Skeletal muscle satellite cell (primary cell): ENCODE data around the gene NTRK1.
A peak's percentile ranks its signal among the peaks of the same experiment; 100 is the strongest.

Experiments
- H3K27me3 ChIP-seq: 2 replicates; pipeline ENCODE4 v1.7.0; 2013; ENCODE audit warnings: low read length; ENCODE audit not compliant: control insufficient read depth, insufficient read depth
- H3K36me3 ChIP-seq: 2 replicates; pipeline ENCODE4 v1.7.0; 2013; ENCODE audit warnings: mild to moderate bottlenecking, control low read depth, low read length; ENCODE audit not compliant: insufficient read depth
- H3K4me1 ChIP-seq: 2 replicates; pipeline ENCODE4 v1.7.0; 2013; ENCODE audit warnings: low read length; ENCODE audit not compliant: control insufficient read depth, insufficient read depth
- H3K4me2 ChIP-seq: 2 replicates; pipeline ENCODE4 v1.7.0; 2013; ENCODE audit warnings: mild to moderate bottlenecking, low read length
- H3K4me3 ChIP-seq: 2 replicates; pipeline ENCODE4 v1.7.0; 2013; ENCODE audit warnings: low read length
- H3K9ac ChIP-seq: 2 replicates; pipeline ENCODE4 v1.7.0; 2013; ENCODE audit warnings: mild to moderate bottlenecking, low read depth, low read length, moderate library complexity
- H3K9me3 ChIP-seq: replicated peaks from 2 replicates; pipeline ENCODE4 v1.7.0; 2013; ENCODE audit warnings: mild to moderate bottlenecking, control low read depth, low read length

NTRK1 gene

GRCh38 chr1:156895455-156895812 is 34.8 kb downstream of the NTRK1 start:
- Histone ChIP-seq H3K27me3 (peaks cover 12% of the 10 kb centered on the region), H3K4me3 (no peak overlapping the region), H3K4me2 (no peak overlapping the region), H3K9ac (no peak overlapping the region), H3K9me3 (no peaks in the 10 kb centered on the region), H3K4me1 (peaks cover 37% of the 10 kb centered on the region), H3K36me3 (no peaks in the 10 kb centered on the region)

GRCh38 chr1:156895927-156896326 is 35.3 kb downstream of the NTRK1 start:
- Histone ChIP-seq H3K9ac (no peak overlapping the region), H3K4me2 (no peak overlapping the region), H3K36me3 (no peaks in the 10 kb centered on the region), H3K9me3 (no peaks in the 10 kb centered on the region), H3K27me3 (peaks cover 16% of the 10 kb centered on the region), H3K4me1 (peaks cover 37% of the 10 kb centered on the region), H3K4me3 (no peak overlapping the region)

GRCh38 chr1:156896490-156897033 is 35.9 kb downstream of the NTRK1 start:
- Histone ChIP-seq H3K27me3 (peaks cover 15% of the 10 kb centered on the region), H3K36me3 (no peaks in the 10 kb centered on the region), H3K4me3 (peak overlapping the region; percentile 30), H3K9ac (peak overlapping the region; percentile 29), H3K4me2 (peak overlapping the region; percentile 68), H3K4me1 (peaks cover 37% of the 10 kb centered on the region), H3K9me3 (no peaks in the 10 kb centered on the region)

GRCh38 chr1:156897078-156897825 is 36.6 kb downstream of the NTRK1 start:
- Histone ChIP-seq H3K36me3 (no peaks in the 10 kb centered on the region), H3K9me3 (no peaks in the 10 kb centered on the region), H3K4me1 (peaks cover 34% of the 10 kb centered on the region), H3K4me3 (peak overlapping the region; percentile 30), H3K27me3 (peaks cover 11% of the 10 kb centered on the region), H3K4me2 (peak overlapping the region; percentile 68), H3K9ac (peak overlapping the region; percentile 29)

- peaks cover 29% of the 10 kb centered on the region for H3K4me1 ChIP-seq
- peak overlapping the region; percentile 10 for H3K9ac ChIP-seq
- no peaks in the 10 kb centered on the region for H3K36me3 ChIP-seq
- H3K27me3 ChIP-seq: peaks cover 11% of the 10 kb centered on the region
- no peak overlapping the region for H3K4me3 ChIP-seq
- H3K9me3 ChIP-seq: no peaks in the 10 kb centered on the region
- H3K4me2 ChIP-seq: no peak overlapping the region
These were observed 37.5 kb downstream of the NTRK1 start for GRCh38 chr1:156898161-156898566.

GRCh38 chr1:156898971-156899664 is 38.5 kb downstream of the NTRK1 start:
- no peak overlapping the region for H3K4me3 ChIP-seq
- peaks cover 15% of the 10 kb centered on the region for H3K27me3 ChIP-seq
- no peaks in the 10 kb centered on the region for H3K36me3 ChIP-seq
- no peak overlapping the region for H3K9ac ChIP-seq
- H3K4me2 ChIP-seq: no peak overlapping the region
- peaks cover 29% of the 10 kb centered on the region for H3K4me1 ChIP-seq
- no peaks in the 10 kb centered on the region for H3K9me3 ChIP-seq

- Histone ChIP-seq H3K4me2 (no peak overlapping the region), H3K4me1 (peaks cover 29% of the 10 kb centered on the region), H3K9ac (no peak overlapping the region), H3K36me3 (no peaks in the 10 kb centered on the region), H3K27me3 (peaks cover 18% of the 10 kb centered on the region), H3K4me3 (no peak overlapping the region), H3K9me3 (no peaks in the 10 kb centered on the region)
These were observed 39.5 kb downstream of the NTRK1 start for GRCh38 chr1:156899956-156900718.

- peaks cover 18% of the 10 kb centered on the region for H3K27me3 ChIP-seq
- no peaks in the 10 kb centered on the region for H3K36me3 ChIP-seq
- H3K9me3 ChIP-seq: no peaks in the 10 kb centered on the region
- H3K4me2 ChIP-seq: no peak overlapping the region
- peaks cover 26% of the 10 kb centered on the region for H3K4me1 ChIP-seq
- no peak overlapping the region for H3K4me3 ChIP-seq
- H3K9ac ChIP-seq: no peak overlapping the region
These were observed 40.4 kb downstream of the NTRK1 start for GRCh38 chr1:156900896-156901589.

- no peak overlapping the region for H3K4me3 ChIP-seq
- H3K4me1 ChIP-seq: peaks cover 21% of the 10 kb centered on the region
- H3K9me3 ChIP-seq: no peaks in the 10 kb centered on the region
- H3K36me3 ChIP-seq: no peaks in the 10 kb centered on the region
- H3K27me3 ChIP-seq: peaks cover 18% of the 10 kb centered on the region
- H3K9ac ChIP-seq: no peak overlapping the region
- no peak overlapping the region for H3K4me2 ChIP-seq
These were observed 40.9 kb downstream of the NTRK1 start for GRCh38 chr1:156901590-156901900.

- H3K4me3 ChIP-seq: no peak overlapping the region
- H3K4me1 ChIP-seq: peaks cover 14% of the 10 kb centered on the region
- H3K9ac ChIP-seq: no peak overlapping the region
- H3K4me2 ChIP-seq: no peak overlapping the region
- no peaks in the 10 kb centered on the region for H3K9me3 ChIP-seq
- H3K27me3 ChIP-seq: peaks cover 18% of the 10 kb centered on the region
- no peaks in the 10 kb centered on the region for H3K36me3 ChIP-seq
These were observed 41.6 kb downstream of the NTRK1 start for GRCh38 chr1:156901966-156902915.
